Measurements from ENCODE around the gene ZFP36L1. TPM values are rescaled to one million over a fixed set of nuclear protein-coding genes. Genes with fewer than 3 reads are reported as not detected.
A peak's percentile ranks its signal among the peaks of the same experiment; 100 is the strongest.

The ZFP36L1 gene
- total and polyA plus RNA-seq, 2 of the 13 experiments (the other 11 are each of a cell fraction or from before 2014, with no cell fraction given) = 7.4 to 10.2 TPM

GRCh38 chr14:68824517-68825347 lies 31.9 kb upstream of the ZFP36L1 start (continued):
- TF ChIP-seq MNT (IDR thresholded peaks at IDR 0.05) (peak; percentile 45; the same call in 1 of the 2 replicates), REXO4 (CRISPR knock-in tag; IDR thresholded peaks at IDR 0.05; ENCODE audit: borderline replicate concordance) (no peak), HINFP (CRISPR knock-in tag; IDR thresholded peaks at IDR 0.05; ENCODE audit: low read depth) (no peak), ZNF768 (CRISPR knock-in tag; IDR thresholded peaks at IDR 0.05) (peak; percentile 56; the same call in 1 of the 2 replicates), NR2F1 (CRISPR knock-in tag; IDR thresholded peaks at IDR 0.05) (peak; percentile 48 to 60; a peak in 3 of 4 replicates), BATF2 (CRISPR knock-in tag; IDR thresholded peaks at IDR 0.05) (no peak), ZNF335 (CRISPR knock-in tag; IDR thresholded peaks at IDR 0.05) (no peak), ZHX1 (CRISPR knock-in tag; IDR thresholded peaks at IDR 0.05; ENCODE audit: low read depth) (peak; percentile 81), ERF (CRISPR knock-in tag; IDR thresholded peaks at IDR 0.05) (peak; percentile 67; the same call in 1 of the 2 replicates), FOXK1 (CRISPR knock-in tag; IDR thresholded peaks at IDR 0.05; ENCODE audit: borderline replicate concordance, low read depth) (peak; percentile 70; the same call in 1 of the 2 replicates), ATF7-NPFF (CRISPR knock-in tag; IDR thresholded peaks at IDR 0.05; ENCODE audit: low read depth) (no peak), HNF4G (IDR thresholded peaks at IDR 0.05; ENCODE audit: borderline replicate concordance, low read depth, low read length) (peak; percentile 26; the same call in 1 of the 2 replicates), HNF4G (CRISPR knock-in tag; IDR thresholded peaks at IDR 0.05; ENCODE audit: borderline replicate concordance, low read depth) (no peak), PAX8 (CRISPR knock-in tag; IDR thresholded peaks at IDR 0.05; ENCODE audit: borderline replicate concordance) (no peak), NFKB2 (CRISPR knock-in tag; IDR thresholded peaks at IDR 0.05; ENCODE audit: borderline replicate concordance) (no peak; the same call in 1 of the 2 replicates), FOXA3 (CRISPR knock-in tag; IDR thresholded peaks at IDR 0.05) (peak; percentile 61), HOXD1 (CRISPR knock-in tag; IDR thresholded peaks at IDR 0.05) (peak; percentile 52; the same call in 1 of the 2 replicates), RXRA (CRISPR knock-in tag; IDR thresholded peaks at IDR 0.05) (peak; percentile 58), CENPT (CRISPR knock-in tag; IDR thresholded peaks at IDR 0.05; ENCODE audit: low read depth) (no peak), RFX5 (IDR thresholded peaks at IDR 0.05; ENCODE audit: low read depth, low read length) (no peak), TBX2 (CRISPR knock-in tag; IDR thresholded peaks at IDR 0.05; ENCODE audit: borderline replicate concordance) (peak; percentile 39; the same call in 1 of the 2 replicates), FOXP1 (IDR thresholded peaks at IDR 0.05) (no peak), FOXP1 (CRISPR knock-in tag; IDR thresholded peaks at IDR 0.05) (no peak), GATAD1 (CRISPR knock-in tag; IDR thresholded peaks at IDR 0.05) (peak; percentile 97)

Data from HepG2 (cell line).